Glomerular endothelial cell (primary cell): Measurements from ENCODE around the gene EFL1. TPM values are rescaled to one million over a fixed set of nuclear protein-coding genes. Genes with fewer than 3 reads are reported as not detected.
"Not testable (repeated sequence)": the region's sequence is repeated elsewhere in the genome, so short reads cannot be mapped to it uniquely, and the experiment has no call there.

Experiments
- DNase-seq: peaks from one replicate; pipeline ENCODE4 v3.0.0-alpha.2; 2011; ENCODE audit warnings: low read depth, low spot score; ENCODE audit errors: extremely low read depth
- total RNA-seq: library from RNA; depleted of rRNA; stranded (reverse); fragments of >200 nt; gene quantifications from 2 replicates; pipeline ENCODE4 v1.2.3, GENCODE V29; 2015

The EFL1 gene
- total RNA-seq, 1 donor from 2014 or later: 16.0 TPM

DNA sequence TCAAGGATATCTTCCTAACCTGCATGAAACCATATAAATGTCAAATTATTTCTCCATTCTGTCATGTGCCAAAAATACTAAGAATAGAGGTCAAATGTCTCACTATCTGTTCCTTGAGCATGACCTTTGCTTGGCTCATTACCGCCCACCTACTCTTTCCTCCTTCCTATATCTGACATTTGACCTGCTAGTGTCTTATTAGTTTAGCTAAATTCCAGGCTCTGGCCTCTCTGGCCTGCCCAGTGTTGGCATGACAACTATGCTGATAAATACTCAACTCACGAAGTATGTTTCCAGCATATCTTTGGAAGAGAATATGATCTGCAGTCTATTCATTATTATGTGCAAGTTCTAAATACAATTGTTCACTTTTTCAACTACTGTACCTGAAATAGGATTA, 58.0 kb downstream of the EFL1 start:
- not testable (repeated sequence) for DNase-seq

DNA sequence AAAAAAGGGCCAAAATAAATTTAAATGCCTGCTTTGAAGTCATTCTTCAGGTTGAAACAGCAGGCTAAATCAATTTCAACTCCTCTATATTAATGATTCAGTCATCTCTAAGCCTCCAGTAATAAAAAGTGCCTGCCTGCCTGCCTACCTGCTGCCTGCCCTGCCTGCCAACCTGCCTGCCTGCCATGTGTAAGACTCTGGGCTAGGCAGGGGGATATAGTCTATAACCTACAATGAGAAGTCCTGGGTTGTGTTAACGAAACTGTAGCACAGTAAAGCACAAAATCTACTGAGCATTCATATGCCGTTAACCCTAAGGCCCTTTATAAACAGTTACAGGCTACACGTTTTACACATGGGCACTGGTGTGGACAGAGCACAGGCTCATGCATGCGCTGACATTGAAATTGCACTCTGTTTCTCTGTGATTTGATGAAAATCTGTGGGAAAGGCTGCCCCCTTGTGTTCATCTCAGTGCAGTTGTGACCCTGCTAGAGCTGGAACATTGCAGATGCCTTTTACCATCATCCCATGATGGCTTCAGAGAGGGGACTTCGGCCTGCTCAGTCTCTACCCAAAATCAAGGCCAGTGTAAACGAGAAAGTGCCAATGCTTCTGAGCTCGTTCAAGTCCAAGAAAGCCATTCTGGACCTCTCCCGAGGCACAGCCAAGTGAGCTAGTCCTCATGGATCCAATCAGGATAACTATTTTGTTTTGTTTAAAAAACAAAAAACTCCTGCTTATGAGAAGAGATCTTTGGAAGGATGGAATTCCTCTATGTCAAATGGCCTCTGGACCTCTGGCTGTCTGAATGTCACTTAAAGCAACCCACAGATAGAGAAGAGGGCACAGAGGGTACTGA, 64.6 kb downstream of the EFL1 start:
- DNase-seq: peak; percentile 44

DNA sequence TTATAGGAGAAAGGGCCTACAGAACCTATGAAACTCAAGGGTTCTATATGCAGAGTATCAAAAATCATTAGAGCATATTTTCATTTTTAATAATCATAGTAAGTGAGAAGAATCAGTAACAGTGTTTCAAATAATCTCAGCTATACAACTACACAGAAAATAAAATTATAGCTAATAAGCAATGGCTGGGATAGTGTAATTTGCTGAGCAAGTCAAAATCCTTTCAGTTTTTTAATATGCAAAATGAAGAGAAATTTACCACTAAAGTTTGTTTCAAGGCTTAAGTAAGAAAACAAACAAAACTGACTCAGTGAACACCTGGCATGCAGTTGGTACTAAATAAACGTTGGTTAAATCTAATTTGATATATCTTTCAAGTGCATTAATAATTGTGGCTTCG, 66.2 kb downstream of the EFL1 start:
- no peak for DNase-seq

DNA sequence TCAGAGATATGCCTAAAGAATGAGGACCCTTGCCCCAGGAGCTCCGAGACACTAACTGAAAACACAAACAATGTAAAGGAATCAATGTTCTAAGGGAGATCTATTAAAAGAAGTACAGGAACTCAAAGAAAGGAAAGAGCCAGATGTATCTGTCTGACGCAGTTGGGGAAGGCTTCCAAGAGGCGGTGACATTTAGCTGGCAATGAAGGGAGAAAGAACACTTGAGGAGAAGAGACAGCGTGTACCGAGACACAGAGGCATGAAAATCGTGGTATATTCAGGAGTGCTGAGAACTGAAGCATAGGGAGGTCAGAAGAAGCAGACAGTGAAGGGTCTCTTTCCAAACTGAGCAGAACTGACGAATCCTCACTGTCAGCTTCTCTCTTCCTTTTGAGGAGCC, 66.7 kb downstream of the EFL1 start:
- DNase-seq: not testable (repeated sequence)

DNA sequence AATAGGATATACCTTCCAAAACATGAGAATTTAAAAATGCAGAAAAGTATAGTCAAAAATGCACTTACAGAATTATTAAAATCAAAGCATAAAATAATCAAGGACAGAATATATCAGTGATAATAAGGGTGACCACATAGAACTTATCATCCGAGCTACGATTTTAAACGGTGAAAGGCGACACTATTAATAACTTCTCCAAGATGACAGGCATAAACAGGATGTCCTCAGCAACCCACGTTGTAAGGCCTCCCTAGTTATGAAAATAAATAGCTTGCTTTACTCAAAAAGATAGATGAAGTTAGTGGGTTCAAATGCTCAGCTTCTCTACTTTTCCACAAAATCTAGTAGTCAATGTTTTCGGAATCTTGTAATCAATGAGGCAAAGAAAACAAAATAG, 68.0 kb downstream of the EFL1 start:
- not testable (repeated sequence) for DNase-seq

DNA sequence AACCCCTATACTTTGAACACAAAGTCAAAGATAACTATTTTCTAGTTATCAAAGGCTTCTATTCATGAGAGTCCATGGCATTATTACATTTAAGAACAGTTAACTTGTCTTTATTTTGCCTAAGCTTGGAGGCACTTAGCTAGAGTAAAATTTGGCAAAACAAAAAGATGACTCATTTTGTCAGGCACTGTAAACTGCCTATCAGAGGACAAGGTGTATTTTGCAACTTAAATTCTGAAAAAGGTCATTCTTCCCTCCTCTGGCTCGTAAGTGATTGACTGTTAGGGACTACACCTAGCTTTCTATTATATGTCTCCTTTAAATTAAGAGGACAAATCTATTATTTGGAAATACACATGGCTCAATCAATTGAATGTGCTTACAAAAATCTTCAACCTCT, 69.1 kb downstream of the EFL1 start:
- DNase-seq: not testable (repeated sequence)

DNA sequence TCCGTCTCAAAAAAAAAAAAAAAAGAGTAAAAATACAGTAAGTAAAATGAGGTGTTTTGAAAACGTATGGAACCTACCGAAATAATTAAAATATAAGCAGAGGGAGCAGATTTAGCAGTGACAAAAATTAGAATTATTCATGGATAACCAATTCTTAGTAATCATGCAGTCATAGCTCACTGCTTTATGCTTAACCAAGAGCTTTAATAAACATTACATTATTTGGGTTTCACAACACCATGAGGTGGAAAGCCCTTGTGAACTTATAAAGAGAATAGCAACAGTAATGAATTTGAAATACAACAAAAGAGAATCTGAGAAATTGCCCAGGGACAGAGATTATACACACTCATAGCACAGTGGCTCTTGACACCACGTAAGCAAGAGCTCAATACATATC, 70.1 kb downstream of the EFL1 start:
- not testable (repeated sequence) for DNase-seq

DNA sequence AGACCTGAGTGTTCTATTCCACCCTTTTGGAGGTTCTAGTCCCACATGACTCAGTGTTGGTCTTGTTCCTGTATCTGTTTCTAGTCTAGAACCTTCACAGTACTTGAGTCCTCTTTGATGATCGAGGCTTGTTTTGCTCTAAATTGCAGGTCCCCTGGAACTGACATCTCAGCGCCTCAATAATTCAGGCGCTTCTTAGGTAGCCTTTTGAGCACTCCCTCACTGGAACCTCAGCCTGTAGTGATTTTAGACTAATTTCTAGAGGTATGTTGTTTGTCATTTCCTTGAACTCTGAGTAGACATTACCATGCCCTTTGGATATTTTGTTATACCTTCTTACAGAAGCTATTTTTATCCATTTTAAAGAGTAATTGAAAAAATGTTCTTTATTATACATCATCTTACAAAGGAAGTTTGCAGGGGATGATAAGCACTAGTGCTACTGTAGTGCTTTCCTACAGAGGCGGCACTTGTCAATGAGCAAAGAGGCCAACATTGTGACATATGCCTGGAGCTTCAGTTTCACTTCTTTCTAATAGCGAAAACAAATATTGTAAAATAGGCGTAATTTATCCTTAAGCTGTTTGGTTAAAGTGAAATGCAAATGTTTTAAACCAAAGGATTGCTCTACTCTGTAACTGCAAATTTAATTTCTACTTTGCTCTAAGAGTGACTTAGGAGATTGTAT, 75.7 kb downstream of the EFL1 start:
- no peak for DNase-seq

DNA sequence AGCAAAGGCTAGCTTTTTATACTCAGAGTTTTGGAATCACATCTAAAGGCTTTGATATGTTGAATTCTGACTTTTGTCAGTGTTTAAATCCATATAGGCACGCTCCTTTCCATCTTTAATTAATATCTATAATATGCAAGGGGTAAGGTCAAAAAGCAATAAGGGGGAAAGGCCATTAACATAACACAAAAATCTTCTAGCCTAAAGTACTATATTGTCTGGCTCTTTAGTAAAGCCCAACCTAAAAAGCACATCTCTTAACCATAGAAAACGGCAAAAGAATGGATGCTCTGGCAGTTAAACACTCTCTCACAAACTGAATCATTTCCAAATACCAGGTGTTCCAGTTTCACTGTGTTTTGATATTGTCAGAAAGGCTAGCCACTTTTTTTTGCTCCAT, 76.4 kb downstream of the EFL1 start:
- DNase-seq: no peak

DNA sequence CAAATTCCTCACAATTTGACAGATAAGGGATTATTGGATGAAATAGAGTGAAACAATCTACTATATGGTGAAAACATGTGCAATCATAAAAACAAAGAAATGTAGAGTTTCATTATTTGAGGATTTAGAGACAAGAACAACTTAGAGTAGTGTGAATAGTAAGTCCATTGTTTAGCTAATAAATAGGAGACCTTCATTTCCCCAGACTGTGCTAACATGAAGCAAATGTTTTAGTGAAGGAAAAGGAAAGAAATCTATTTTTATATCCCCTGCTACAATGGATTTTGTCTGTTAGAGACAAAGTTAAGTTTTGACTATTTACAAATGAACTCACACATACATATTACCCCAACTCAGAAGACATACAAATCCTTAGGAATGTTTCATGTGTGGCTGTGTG, 77.8 kb downstream of the EFL1 start:
- DNase-seq: no peak

DNA sequence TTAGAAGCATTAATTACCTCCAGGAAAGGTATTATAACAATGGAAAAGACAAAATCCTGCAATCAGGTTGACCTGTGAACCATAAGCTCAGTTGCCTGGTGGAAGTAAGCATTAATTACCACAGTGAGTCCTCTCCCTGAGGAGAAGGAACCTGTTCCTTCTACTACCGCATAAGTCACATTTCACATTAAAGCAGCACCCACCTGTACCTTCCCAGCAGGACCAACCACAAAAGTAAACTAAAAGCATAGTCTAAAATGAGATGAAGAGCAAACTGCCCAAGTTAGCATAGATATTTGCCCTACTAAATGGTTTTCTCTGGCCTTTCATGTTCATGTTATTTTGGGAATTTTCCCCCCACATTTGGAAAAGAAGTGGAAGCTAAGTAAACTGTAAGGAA, 78.2 kb downstream of the EFL1 start:
- DNase-seq: no peak

DNA sequence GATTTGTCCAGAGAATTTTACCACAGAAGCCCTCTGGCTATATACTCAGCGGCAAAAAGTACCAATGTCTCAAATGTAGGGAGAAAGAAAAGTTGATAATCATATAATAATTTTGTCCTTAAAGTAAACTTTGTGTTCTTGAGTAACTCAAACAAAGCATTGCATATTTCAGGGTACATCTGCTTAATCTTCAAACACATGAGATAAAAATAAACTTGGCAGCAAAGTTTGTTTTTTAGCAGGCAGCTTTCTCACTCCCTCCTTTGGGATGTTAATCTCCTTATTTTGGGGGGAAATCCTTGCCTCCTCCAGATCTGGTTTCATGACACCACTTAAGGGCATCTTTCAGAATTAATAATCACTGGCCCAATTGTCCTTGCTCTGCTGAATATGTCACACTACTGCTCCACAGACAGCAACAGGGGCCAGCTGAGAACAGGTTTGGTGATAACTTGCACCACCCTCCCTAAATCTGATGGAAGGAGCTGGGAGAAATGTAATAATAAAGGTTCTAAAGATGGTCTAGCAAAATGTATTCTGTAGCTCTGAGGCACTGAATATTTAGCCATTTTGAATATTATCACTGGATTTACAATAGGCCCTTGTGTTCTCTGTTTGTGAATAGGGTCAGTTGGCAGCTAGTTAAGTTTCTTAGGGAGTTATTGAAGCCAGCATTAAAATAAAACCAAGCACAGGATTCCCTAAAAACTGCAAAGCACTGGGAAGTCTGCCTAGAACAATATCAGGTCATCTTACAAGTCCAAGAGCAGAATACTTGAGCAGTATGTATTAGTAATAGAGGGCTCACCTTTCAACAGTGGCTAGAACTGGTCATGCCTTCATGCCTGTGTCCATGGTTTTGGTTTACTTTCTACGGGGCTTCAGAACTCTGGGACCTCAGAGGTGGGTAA, 79.2 kb downstream of the EFL1 start:
- DNase-seq: no peak

DNA sequence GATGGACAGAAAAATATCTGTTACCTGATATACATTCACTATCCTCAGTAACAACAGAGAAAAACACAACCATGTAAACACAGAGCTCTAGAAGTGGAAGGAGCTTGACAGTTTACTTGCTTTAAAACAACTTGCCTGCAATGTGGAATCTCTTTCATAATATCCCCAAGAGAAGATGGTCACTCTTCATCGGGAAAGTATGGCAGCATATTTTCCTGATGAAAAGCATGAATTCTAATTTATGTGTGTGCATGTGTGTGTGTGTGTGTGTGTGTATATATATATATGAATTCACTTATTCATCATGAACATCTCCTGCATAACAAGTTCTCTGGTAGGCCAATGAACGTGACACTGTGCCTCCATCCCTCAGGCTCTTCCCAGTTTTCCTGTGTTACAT, 81.2 kb downstream of the EFL1 start:
- no peak for DNase-seq

DNA sequence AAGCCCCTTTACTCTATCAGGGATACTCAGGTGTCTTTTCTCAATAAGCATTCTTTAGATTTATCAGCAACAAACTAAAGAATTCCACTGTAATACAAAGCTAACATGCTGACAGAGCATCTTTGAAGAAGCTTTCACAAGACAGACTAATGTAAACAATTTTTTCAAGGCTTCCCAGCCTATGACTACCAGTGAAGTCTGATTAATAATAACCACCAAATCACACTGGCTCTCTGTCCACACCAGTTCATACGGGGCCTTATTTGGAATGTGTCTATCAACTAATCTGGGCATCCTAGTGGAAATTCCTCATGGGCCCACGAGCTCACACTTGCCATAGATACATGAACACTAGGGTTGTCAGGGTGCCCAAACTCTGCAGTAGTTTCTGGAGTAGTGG, 84.5 kb downstream of the EFL1 start:
- DNase-seq: no peak

DNA sequence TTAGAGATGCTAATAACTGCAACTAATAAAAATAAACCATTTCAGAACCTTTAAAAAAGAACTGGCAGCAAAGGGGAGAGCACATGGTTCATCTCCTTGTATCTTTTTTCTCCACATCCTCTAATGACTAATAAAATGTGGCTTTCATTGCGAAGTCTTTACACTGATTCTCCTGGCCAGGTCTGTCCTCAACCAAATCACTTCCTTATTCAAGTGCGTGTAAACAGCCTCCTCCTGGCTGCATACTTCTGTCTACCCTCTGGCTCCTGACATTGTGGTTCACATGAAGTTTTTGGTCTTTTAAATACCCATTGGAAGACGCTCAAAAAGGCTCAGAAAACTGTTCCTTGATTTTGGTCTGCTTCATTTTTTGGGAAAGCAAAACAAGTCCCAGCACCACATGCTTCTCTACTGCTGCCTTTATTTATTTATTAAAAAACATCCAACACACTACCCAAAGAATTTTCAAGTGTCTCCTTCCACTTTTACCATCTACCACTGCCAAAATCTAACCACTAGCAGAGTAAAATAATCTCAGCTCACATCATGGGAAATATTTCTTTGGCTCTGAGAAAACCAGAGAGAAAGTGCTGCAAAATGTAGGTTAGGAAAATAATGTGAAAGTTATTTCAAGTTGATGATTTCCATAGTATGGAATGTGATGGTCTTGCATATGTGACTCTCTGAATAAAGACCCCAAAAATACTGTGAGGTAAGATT, 85.1 kb downstream of the EFL1 start:
- no peak for DNase-seq

DNA sequence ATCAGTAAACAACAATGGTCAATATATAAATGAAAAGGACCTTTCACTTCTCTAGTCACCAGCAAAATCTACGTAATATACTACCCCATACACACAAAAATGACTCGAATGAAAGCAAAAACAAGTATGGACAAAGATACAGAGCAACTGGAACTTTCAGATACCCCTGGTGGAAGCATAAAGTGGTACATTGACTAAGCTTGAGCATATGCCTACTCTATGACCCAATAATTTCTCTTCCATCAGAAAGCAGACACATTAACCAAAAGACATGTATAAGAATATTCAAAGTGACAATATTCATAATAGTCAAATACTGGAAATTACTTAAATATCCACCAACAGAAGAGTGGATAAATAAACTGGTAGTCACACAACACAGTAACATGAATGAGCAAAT, 86.0 kb downstream of the EFL1 start:
- DNase-seq: no peak

DNA sequence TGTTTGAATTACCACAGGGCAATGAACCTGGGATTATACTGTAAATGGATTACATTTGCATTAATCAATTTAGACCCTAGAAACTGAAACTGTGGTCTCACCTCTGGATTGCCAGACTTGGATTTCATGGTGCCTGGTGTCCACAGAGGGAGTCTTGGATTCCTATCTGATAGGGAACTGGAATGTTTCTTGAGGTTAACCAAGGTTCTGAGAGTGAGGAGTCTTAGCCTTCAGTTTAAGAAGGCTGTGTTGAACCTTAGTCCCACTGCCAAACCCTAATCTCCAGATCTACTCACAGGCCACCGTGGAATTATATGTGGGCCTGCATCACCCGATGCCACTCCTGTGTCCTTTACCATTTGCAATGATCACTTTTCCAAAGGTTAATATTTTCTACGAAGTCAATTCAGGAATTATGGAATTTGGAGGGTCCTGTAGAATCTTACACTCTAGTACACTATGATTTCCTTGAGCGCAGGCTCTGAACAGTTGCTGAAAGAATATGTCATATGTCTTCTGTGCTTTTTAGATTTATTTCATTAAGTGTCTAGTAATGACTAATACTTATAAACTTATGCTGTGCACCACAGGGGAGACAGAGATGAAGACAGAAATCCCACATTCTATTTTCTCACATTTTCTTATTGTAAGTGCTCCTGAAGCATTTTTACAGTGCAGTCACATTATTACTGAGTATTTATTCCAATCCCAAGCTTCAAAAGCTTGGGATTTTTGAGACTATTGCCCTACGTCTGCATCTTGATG, 87.9 kb downstream of the EFL1 start:
- DNase-seq: no peak

DNA sequence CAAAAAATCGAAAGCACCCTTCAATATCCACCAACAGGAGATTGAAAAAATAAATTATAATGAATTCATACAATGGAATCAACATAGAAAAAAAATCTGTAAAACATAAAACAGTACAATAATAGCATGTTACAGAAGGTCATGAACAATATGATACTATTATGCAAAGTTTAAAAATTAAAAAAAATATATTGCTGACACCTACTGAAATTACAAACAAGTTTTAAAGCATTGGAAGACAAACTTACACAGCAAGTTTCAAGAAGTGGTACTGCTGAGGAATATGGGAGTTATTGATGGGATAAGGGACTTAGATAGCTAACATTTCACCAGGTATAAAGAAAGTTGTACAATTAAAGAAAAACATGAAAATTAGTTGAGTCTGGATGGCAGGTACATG, 89.4 kb downstream of the EFL1 start:
- no peak for DNase-seq

DNA sequence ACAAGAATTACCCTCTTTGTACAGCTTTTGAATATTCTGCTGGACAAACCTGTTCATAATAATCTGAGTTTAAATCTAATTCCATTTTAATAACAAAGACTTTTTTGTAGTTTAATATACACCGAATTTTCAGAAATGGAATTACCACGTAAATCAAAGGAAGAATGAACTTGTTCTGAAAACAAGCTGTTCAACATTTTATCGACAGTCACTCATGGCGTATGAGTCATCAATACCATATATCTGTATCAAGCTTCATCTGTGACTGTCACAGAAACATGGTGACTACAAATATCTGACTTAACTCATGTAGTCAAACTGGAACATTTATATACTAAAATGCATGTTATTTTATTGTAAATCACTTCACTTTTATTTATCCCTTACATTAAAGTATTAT, 90.0 kb downstream of the EFL1 start:
- DNase-seq: no peak

DNA sequence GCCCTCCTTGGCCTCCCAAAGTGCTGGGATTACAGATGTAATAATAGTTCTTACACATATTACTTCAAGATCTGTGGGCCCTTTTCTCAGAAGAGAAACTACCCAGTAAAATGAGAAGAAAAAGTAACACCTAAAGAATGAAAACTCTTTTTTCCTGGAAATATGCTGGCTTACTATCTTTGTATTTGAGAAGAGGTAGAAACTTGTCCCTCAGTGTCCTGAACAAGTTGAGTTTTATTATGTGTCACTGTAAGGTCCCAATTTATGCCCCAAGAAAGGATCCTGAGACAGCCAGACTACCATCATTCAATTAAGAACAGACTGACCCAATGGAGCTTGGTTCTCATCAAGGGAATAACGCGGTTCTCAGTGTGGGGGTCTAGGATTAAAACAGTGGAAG, 93.8 kb downstream of the EFL1 start:
- no peak for DNase-seq
